ENCODE measurements around the gene POM121L2.

GRCh38 chr6:27296106-27296783 is 15.8 kb downstream of the POM121L2 start:
- TF ChIP-seq CTCF (conservative IDR thresholded peaks at IDR 0.05 in 1 of 2, IDR thresholded peaks at IDR 0.05 in 1 of 2; ENCODE audit: extremely low read depth in 1 of 2, insufficient read depth in 1 of 2, low read depth in 1 of 2, low read length in 2 of 2) (no peak), EZH2 (IDR thresholded peaks at IDR 0.05; ENCODE audit: borderline replicate concordance, low read length) (no peak)
